OCI-LY7 (cell line): ENCODE results near the gene HBE1. TPM values are rescaled to one million over a fixed set of nuclear protein-coding genes. Genes with fewer than 3 reads are reported as not detected.

Source experiments
- BruUV-seq: library from RNA; stranded (reverse); fragments of 400-500 nt; replicated peaks from 2 replicates; lab custom pipeline; 2021; lab: Mats Ljungman, UMichigan
- CTCF ChIA-PET: fragments of 300-600 bp; sonication (Branson Sonifier 250); formaldehyde crosslinking; loops from one replicate; lab custom pipeline; 2022; ENCODE audit warnings: antibody characterized with exemption; ENCODE audit not compliant: unreplicated experiment; lab: Charles Lee
- POLR2A ChIA-PET: fragments of 300-600 bp; sonication (Branson Sonifier 250); formaldehyde crosslinking; loops from one replicate; lab custom pipeline; 2022; ENCODE audit warnings: antibody characterized with exemption; lab: Charles Lee
- DNase-seq: peaks from one replicate; pipeline ENCODE4 v3.0.0-alpha.2; 2015; ENCODE audit warnings: low spot score
- H2AFZ ChIP-seq: fragments of 200-600 bp; sonication (generic), shearing (Covaris generic); 2 replicates; pipeline ENCODE4 v1.6.1; 2014; ENCODE audit warnings: mild to moderate bottlenecking, antibody characterized with exemption, low read length, moderate library complexity
- H3K27ac ChIP-seq: fragments of 200-600 bp; sonication (generic); 2 replicates; pipeline ENCODE4 v1.5.1; 2014; ENCODE audit warnings: mixed run types, low read depth, mild to moderate bottlenecking, moderate library complexity, low read length, inconsistent platforms; ENCODE audit not compliant: poor library complexity, severe bottlenecking
- H3K36me3 ChIP-seq: fragments of 200-600 bp; sonication (generic); 2 replicates; pipeline ENCODE4 v1.6.1; 2014; ENCODE audit warnings: mild to moderate bottlenecking, antibody characterized with exemption, low read length, moderate library complexity, mixed read lengths; ENCODE audit not compliant: insufficient read depth
- H3K4me1 ChIP-seq: fragments of 200-600 bp; sonication (generic); 2 replicates; pipeline ENCODE4 v1.5.1; 2014; ENCODE audit warnings: mild to moderate bottlenecking, low read length; ENCODE audit not compliant: insufficient read depth, poor library complexity, severe bottlenecking
- H3K4me2 ChIP-seq: fragments of 200-600 bp; sonication (generic); 2 replicates; pipeline ENCODE4 v1.6.1; 2014; ENCODE audit warnings: mild to moderate bottlenecking, low read length
- H3K4me3 ChIP-seq: fragments of 200-600 bp; sonication (generic); 2 replicates; pipeline ENCODE4 v1.5.1; 2014; ENCODE audit warnings: mild to moderate bottlenecking, low read depth, low read length; ENCODE audit not compliant: poor library complexity, severe bottlenecking
- H3K79me2 ChIP-seq: fragments of 200-600 bp; sonication (generic); 2 replicates; pipeline ENCODE4 v1.6.1; 2016; ENCODE audit warnings: low read depth, mild to moderate bottlenecking, low read length, moderate library complexity, mixed read lengths; ENCODE audit not compliant: insufficient read depth
- H3K9me2 ChIP-seq: fragments of 200-600 bp; sonication (generic); 2 replicates; pipeline ENCODE4 v1.6.1; 2016; ENCODE audit warnings: mild to moderate bottlenecking, low read length, mixed read lengths; ENCODE audit not compliant: insufficient read depth
- H3K9me3 ChIP-seq: fragments of 200-600 bp; sonication (generic); 2 replicates; pipeline ENCODE4 v1.6.1; 2014; ENCODE audit warnings: mild to moderate bottlenecking, mixed run types, low read length, mixed read lengths
- H4K20me1 ChIP-seq: fragments of 200-600 bp; sonication (generic); 2 replicates; pipeline ENCODE4 v1.6.1; 2014; ENCODE audit warnings: mild to moderate bottlenecking, antibody characterized with exemption, low read length, moderate library complexity, mixed read lengths; ENCODE audit not compliant: insufficient read depth
- EZH2phosphoT487 ChIP-seq: fragments of 200-600 bp; sonication (generic); IDR thresholded peaks from 2 replicates; pipeline ENCODE4 v1.6.1; 2018; ENCODE audit warnings: low read depth, borderline replicate concordance, mild to moderate bottlenecking, mixed run types, antibody characterized with exemption, low read length, moderate library complexity, mixed read lengths
- intact Hi-C: fragments of 100-400 bp; cut with micrococcal nuclease; formaldehyde crosslinking; loops from one replicate; pipeline ENCODE4 v1.10.0; 2022; ENCODE audit not compliant: unreplicated experiment
- total RNA-seq, 2 experiments: library from RNA; depleted of rRNA in 1 of 2; stranded (reverse); fragments of >200 nt in 1 of 2; shearing (Covaris generic) in 1 of 2; gene quantifications; 2 replicates each; pipeline ENCODE4 v1.2.3, GENCODE V29; 2014 to 2022
- TF ChIP-seq, protein P1 (sequence below): fragments of 200-600 bp; sonication (generic); conservative IDR thresholded peaks from 2 replicates; pipeline ENCODE4 v1.5.1; 2014; ENCODE audit warnings: mild to moderate bottlenecking, antibody characterized with exemption, low read length, moderate library complexity, mixed read lengths

The HBE1 gene
- total RNA-seq, 2 experiments from 2014 or later = not detected

DNA sequence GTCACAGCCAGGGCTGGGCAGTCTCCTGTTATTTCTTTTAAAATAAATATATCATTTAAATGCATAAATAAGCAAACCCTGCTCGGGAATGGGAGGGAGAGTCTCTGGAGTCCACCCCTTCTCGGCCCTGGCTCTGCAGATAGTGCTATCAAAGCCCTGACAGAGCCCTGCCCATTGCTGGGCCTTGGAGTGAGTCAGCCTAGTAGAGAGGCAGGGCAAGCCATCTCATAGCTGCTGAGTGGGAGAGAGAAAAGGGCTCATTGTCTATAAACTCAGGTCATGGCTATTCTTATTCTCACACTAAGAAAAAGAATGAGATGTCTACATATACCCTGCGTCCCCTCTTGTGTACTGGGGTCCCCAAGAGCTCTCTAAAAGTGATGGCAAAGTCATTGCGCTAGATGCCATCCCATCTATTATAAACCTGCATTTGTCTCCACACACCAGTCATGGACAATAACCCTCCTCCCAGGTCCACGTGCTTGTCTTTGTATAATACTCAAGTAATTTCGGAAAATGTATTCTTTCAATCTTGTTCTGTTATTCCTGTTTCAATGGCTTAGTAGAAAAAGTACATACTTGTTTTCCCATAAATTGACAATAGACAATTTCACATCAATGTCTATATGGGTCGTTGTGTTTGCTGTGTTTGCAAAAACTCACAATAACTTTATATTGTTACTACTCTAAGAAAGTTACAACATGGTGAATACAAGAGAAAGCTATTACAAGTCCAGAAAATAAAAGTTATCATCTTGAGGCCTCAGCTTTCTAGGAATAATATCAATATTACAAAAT lies 18.6 kb upstream of the HBE1 start:
- intact Hi-C loops = no loop called here
- no TSS peak for BruUV-seq
- H4K20me1 ChIP-seq = no peaks in the 10 kb centered on the region
- H3K9me2 ChIP-seq = no peaks in the 10 kb centered on the region
- no peak overlapping the region for H3K4me3 ChIP-seq
- H3K36me3 ChIP-seq = no peaks in the 10 kb centered on the region
- no peak overlapping the region for H3K4me2 ChIP-seq
- POLR2A ChIA-PET = interaction anchor here (0.5 to 0.6 kb wide), 2 partner anchors 41 to 595 kb away, joined by 3 read pairs; no protein-coding TSS in a partner anchor
- TF ChIP-seq, protein P1, sequence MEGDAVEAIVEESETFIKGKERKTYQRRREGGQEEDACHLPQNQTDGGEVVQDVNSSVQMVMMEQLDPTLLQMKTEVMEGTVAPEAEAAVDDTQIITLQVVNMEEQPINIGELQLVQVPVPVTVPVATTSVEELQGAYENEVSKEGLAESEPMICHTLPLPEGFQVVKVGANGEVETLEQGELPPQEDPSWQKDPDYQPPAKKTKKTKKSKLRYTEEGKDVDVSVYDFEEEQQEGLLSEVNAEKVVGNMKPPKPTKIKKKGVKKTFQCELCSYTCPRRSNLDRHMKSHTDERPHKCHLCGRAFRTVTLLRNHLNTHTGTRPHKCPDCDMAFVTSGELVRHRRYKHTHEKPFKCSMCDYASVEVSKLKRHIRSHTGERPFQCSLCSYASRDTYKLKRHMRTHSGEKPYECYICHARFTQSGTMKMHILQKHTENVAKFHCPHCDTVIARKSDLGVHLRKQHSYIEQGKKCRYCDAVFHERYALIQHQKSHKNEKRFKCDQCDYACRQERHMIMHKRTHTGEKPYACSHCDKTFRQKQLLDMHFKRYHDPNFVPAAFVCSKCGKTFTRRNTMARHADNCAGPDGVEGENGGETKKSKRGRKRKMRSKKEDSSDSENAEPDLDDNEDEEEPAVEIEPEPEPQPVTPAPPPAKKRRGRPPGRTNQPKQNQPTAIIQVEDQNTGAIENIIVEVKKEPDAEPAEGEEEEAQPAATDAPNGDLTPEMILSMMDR = no peak
- no peak for TF ChIP-seq EZH2phosphoT487
- CTCF ChIA-PET = no interaction called here
- H2AFZ ChIP-seq = no peak overlapping the region
- H3K9me3 ChIP-seq = no peaks in the 10 kb centered on the region
- no peaks in the 10 kb centered on the region for H3K79me2 ChIP-seq
- DNase-seq = no peak
- H3K4me1 ChIP-seq = no peaks in the 10 kb centered on the region
- no peak overlapping the region for H3K27ac ChIP-seq

DNA sequence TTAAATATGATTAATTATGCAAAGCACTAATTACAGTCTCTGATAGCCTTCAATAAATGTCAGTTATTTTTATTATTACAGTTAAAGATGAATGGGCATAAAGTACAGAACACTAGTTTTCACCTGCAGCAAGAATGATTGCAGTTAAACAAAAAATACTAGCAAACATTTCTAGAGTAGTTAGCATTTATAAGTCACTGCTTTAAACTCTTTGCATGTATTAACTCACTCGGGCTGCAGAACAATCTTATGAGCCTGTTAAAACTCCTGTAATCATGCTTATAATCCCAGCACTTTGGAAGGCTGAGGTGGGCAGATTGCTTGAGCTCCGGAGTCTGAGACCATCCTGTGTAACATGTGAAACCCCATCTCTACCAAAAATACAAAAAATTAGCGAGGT lies 17.2 kb upstream of the HBE1 start:
- H2AFZ ChIP-seq = no peak overlapping the region
- no peaks in the 10 kb centered on the region for H3K79me2 ChIP-seq
- H3K4me1 ChIP-seq = no peaks in the 10 kb centered on the region
- ChIA-PET POLR2A (no interaction called here), CTCF (no interaction called here)
- no TSS peak for BruUV-seq
- no peaks in the 10 kb centered on the region for H4K20me1 ChIP-seq
- no peaks in the 10 kb centered on the region for H3K9me3 ChIP-seq
- TF ChIP-seq EZH2phosphoT487 = no peak
- TF ChIP-seq, protein P1 = no peak
- H3K27ac ChIP-seq = no peak overlapping the region
- no peaks in the 10 kb centered on the region for H3K9me2 ChIP-seq
- H3K4me2 ChIP-seq = no peak overlapping the region
- intact Hi-C loops = no loop called here
- DNase-seq = no peak
- H3K36me3 ChIP-seq = no peaks in the 10 kb centered on the region
- no peak overlapping the region for H3K4me3 ChIP-seq

DNA sequence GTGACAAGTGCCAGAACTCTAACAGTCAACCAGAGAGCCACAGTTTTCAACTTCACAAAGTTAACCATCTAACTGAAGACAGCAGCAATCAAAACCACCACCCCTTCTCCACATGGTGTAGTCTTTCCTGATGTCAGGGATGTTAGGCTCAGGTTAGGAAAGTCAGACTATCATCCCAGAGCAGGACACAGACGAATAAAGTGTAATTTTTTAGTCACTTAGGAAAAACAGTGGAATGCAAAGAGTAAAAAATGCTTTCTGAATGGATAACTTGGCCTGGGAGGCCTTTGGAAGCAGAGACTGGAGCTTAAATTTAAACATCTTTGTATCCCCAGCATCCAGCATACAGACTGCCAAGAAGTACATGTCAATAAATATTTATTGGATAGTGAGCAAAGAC lies 16.6 kb upstream of the HBE1 start:
- Histone ChIP-seq H4K20me1 (no peaks in the 10 kb centered on the region), H3K4me2 (no peak overlapping the region), H3K9me2 (no peaks in the 10 kb centered on the region), H3K36me3 (no peaks in the 10 kb centered on the region), H3K27ac (no peak overlapping the region), H3K4me1 (no peaks in the 10 kb centered on the region), H3K4me3 (no peak overlapping the region), H3K79me2 (no peaks in the 10 kb centered on the region), H3K9me3 (no peaks in the 10 kb centered on the region), H2AFZ (no peak overlapping the region)
- DNase-seq = no peak
- TF ChIP-seq EZH2phosphoT487 = no peak
- TF ChIP-seq, protein P1 = no peak
- intact Hi-C loops = no loop called here
- no TSS peak for BruUV-seq
- CTCF ChIA-PET = no interaction called here
- POLR2A ChIA-PET = no interaction called here
